Measurements from ENCODE around the gene RBM20.
"Not testable (repeated sequence)": the region's sequence is repeated elsewhere in the genome, so short reads cannot be mapped to it uniquely, and the experiment has no call there.

The RBM20 gene

GRCh38 chr10:110643653-110644597 is at the start of gene RBM20:
Gene RBM20, plus strand, starts transcription at chr10:110644336. Its CDS starts 119 bp downstream, at chr10:110644455.
- DNase-seq = peak; percentile 10 to 17

- DNase-seq = no peak
Observed at GRCh38 chr10:110597476-110597875, 46.7 kb upstream of the RBM20 start.

GRCh38 chr10:110600487-110601101 is 43.5 kb upstream of the RBM20 start:
- DNase-seq = peak in 1 of 2 donors; percentile 37

GRCh38 chr10:110601581-110601980 is 42.6 kb upstream of the RBM20 start:
- no peak for DNase-seq

GRCh38 chr10:110608087-110608486 is 36.0 kb upstream of the RBM20 start:
- no peak for DNase-seq

- no peak for DNase-seq
Observed at GRCh38 chr10:110609605-110610004, 34.5 kb upstream of the RBM20 start.

GRCh38 chr10:110610308-110610774 is 33.8 kb upstream of the RBM20 start:
- DNase-seq = peak; percentile 41 to 65

- DNase-seq = not testable (repeated sequence)
Observed at GRCh38 chr10:110610781-110611180, 33.4 kb upstream of the RBM20 start.

- no peak for DNase-seq
Observed at GRCh38 chr10:110612087-110612486, 32.0 kb upstream of the RBM20 start.

- no peak for DNase-seq
Observed at GRCh38 chr10:110612629-110613028, 31.5 kb upstream of the RBM20 start.

- no peak for DNase-seq
Observed at GRCh38 chr10:110613341-110613995, 30.7 kb upstream of the RBM20 start.

- DNase-seq = no peak
Observed at GRCh38 chr10:110613996-110614495, 30.1 kb upstream of the RBM20 start.

- DNase-seq = no peak
Observed at GRCh38 chr10:110615057-110615747, 28.9 kb upstream of the RBM20 start.

GRCh38 chr10:110616493-110617033 is 27.6 kb upstream of the RBM20 start:
- DNase-seq = no peak

- no peak for DNase-seq
Observed at GRCh38 chr10:110617425-110618229, 26.5 kb upstream of the RBM20 start.

GRCh38 chr10:110618230-110618610 is 25.9 kb upstream of the RBM20 start:
- peak; percentile 26 to 30 for DNase-seq

GRCh38 chr10:110619514-110620397 is 24.4 kb upstream of the RBM20 start:
- no peak for DNase-seq

GRCh38 chr10:110620398-110620719 is 23.8 kb upstream of the RBM20 start:
- DNase-seq = no peak

- DNase-seq = not testable (repeated sequence)
Observed at GRCh38 chr10:110623316-110623715, 20.8 kb upstream of the RBM20 start.

- no peak for DNase-seq
Observed at GRCh38 chr10:110625356-110625894, 18.7 kb upstream of the RBM20 start.
